H1 (cell line): ENCODE data around the gene ACTN2. TPM values are rescaled to one million over a fixed set of nuclear protein-coding genes. Genes with fewer than 3 reads are reported as not detected.

Experiments used
- CTCF ChIA-PET: fragments of 300-600 bp; sonication (Branson Sonifier 250); formaldehyde crosslinking; loops from one replicate; lab custom pipeline; 2021; ENCODE audit not compliant: partially characterized antibody; lab: Charles Lee
- POLR2A ChIA-PET: fragments of 300-600 bp; sonication (Branson Sonifier 250); formaldehyde crosslinking; loops from one replicate; lab custom pipeline; 2021; ENCODE audit warnings: inconsistent platforms; ENCODE audit not compliant: partially characterized antibody; lab: Charles Lee
- DNase-seq, 2 experiments: peaks; one replicate each; pipeline versions ENCODE4 v3.0.0 to v3.0.0-alpha.2; 2010 to 2022; ENCODE audit warnings: low spot score in 2 of 2, low read depth in 1 of 2, mixed read lengths in 1 of 2
- FAIRE-seq: peaks from 2 replicates; lab custom pipeline; 2011; peaks lifted over from hg19 to GRCh38; lab: Jason Lieb, UNC
- H2AFZ ChIP-seq: 2 replicates; pipeline ENCODE4 v1.8.1; 2012; ENCODE audit warnings: low read length, inconsistent platforms
- H2AK5ac ChIP-seq: 2 replicates; pipeline ENCODE4 v1.6.1; 2013; ENCODE audit warnings: low read depth, low read length
- H2BK120ac ChIP-seq: replicated peaks from 2 replicates; pipeline ENCODE3; 2013; ENCODE audit warnings: low read depth, low read length, inconsistent platforms
- H2BK12ac ChIP-seq: 2 replicates; pipeline ENCODE4 v1.6.1; 2013; ENCODE audit warnings: low read depth, low read length
- H2BK15ac ChIP-seq: 2 replicates; pipeline ENCODE4 v1.6.1; 2013; ENCODE audit warnings: low read length
- H2BK20ac ChIP-seq: 2 replicates; pipeline ENCODE4 v1.6.1; 2013; ENCODE audit warnings: low read length
- H2BK5ac ChIP-seq: 2 replicates; pipeline ENCODE4 v1.6.1; 2013; ENCODE audit warnings: low read depth, low read length
- H3K14ac ChIP-seq: 2 replicates; pipeline ENCODE4 v1.6.1; 2013; ENCODE audit warnings: inconsistent platforms; ENCODE audit not compliant: insufficient read length
- H3K18ac ChIP-seq: 2 replicates; pipeline ENCODE4 v1.6.1; 2013; ENCODE audit warnings: low read length; ENCODE audit errors: extremely low read depth
- H3K23ac ChIP-seq: 2 replicates; pipeline ENCODE4 v1.6.1; 2013; ENCODE audit warnings: inconsistent platforms; ENCODE audit not compliant: insufficient read length
- H3K23me2 ChIP-seq: 2 replicates; pipeline ENCODE4 v1.6.1; 2013; ENCODE audit warnings: low read depth, low read length
- H3K27ac ChIP-seq: 2 replicates; pipeline ENCODE4 v1.6.1; 2011; ENCODE audit warnings: low read depth, low read length, inconsistent platforms
- H3K27me3 ChIP-seq, 4 experiments: replicated peaks in 1 of 4; 1 replicate in 1 of 4; 2 replicates in 3 of 4; pipeline versions ENCODE4 v1.6.1 to v1.8.1; 2011 to 2013; ENCODE audit warnings: low read length in 3 of 4, mild to moderate bottlenecking in 3 of 4, inconsistent platforms in 2 of 4, mixed read lengths in 2 of 4, moderate library complexity in 1 of 4; ENCODE audit not compliant: control insufficient read depth in 3 of 4, insufficient read depth in 3 of 4; ENCODE audit errors: extremely low read depth in 1 of 4
- H3K36me3 ChIP-seq, 4 experiments: 2 replicates each; pipeline versions ENCODE4 v1.6.1 to v1.8.1; 2011 to 2013; ENCODE audit warnings: mild to moderate bottlenecking in 4 of 4, low read length in 3 of 4, moderate library complexity in 2 of 4, control low read depth in 1 of 4, inconsistent platforms in 1 of 4; ENCODE audit not compliant: insufficient read depth in 4 of 4, control insufficient read depth in 2 of 4
- H3K4ac ChIP-seq: replicated peaks from 2 replicates; pipeline ENCODE3; 2013; ENCODE audit warnings: low read length, low read depth, mixed read lengths, inconsistent platforms; ENCODE audit not compliant: insufficient read length
- H3K4me1 ChIP-seq, 4 experiments: replicated peaks in 1 of 4; 1 replicate in 1 of 4; 2 replicates in 3 of 4; pipeline versions ENCODE4 v1.6.1 to v1.8.1; 2011 to 2013; ENCODE audit warnings: low read length in 3 of 4, inconsistent platforms in 2 of 4, mixed read lengths in 1 of 4; ENCODE audit not compliant: insufficient read depth in 4 of 4, control insufficient read depth in 3 of 4
- H3K4me2 ChIP-seq, 2 experiments: 2 replicates each; pipeline versions ENCODE4 v1.6.1 to v1.8.1; 2011 to 2013; ENCODE audit warnings: low read depth in 2 of 2, low read length in 2 of 2, control low read depth in 1 of 2, inconsistent platforms in 1 of 2, mild to moderate bottlenecking in 1 of 2; ENCODE audit not compliant: insufficient read depth in 1 of 2
- H3K4me3 ChIP-seq, 4 experiments: fragments of 200-600, 300-600 bp in 1 of 4; sonication (generic), shearing (Covaris generic), sonication (Bioruptor Twin) in 1 of 4; 2 replicates each; pipeline versions ENCODE4 v1.5.1 to v1.8.1; 2011 to 2016; ENCODE audit warnings: low read length in 4 of 4, low read depth in 3 of 4, control low read depth in 2 of 4, inconsistent platforms in 2 of 4, mild to moderate bottlenecking in 2 of 4, mixed read lengths in 1 of 4, moderate library complexity in 1 of 4; ENCODE audit not compliant: insufficient read depth in 2 of 4; ENCODE audit errors: extremely low read depth in 1 of 4
- H3K56ac ChIP-seq: replicated peaks from 2 replicates; pipeline ENCODE3; 2013; ENCODE audit warnings: low read depth, mild to moderate bottlenecking, mixed read lengths, low read length, inconsistent platforms; ENCODE audit not compliant: insufficient read length
- H3K79me1 ChIP-seq: 2 replicates; pipeline ENCODE4 v1.6.1; 2013; ENCODE audit warnings: low read depth, low read length, control low read depth
- H3K79me2 ChIP-seq, 2 experiments: 2 replicates each; pipeline versions ENCODE4 v1.6.1 to v1.8.1; 2012 to 2013; ENCODE audit warnings: low read length in 2 of 2, mild to moderate bottlenecking in 2 of 2, inconsistent platforms in 1 of 2; ENCODE audit not compliant: insufficient read depth in 2 of 2, control insufficient read depth in 1 of 2
- H3K9ac ChIP-seq, 4 experiments: replicated peaks in 1 of 4; 1 replicate in 1 of 4; 2 replicates in 3 of 4; pipeline versions ENCODE4 v1.6.1 to v1.8.1; 2011 to 2013; ENCODE audit warnings: low read depth in 3 of 4, low read length in 3 of 4, control low read depth in 2 of 4, mild to moderate bottlenecking in 2 of 4, moderate library complexity in 2 of 4, inconsistent platforms in 1 of 4; ENCODE audit errors: extremely low read depth in 1 of 4
- H3K9me3 ChIP-seq, 2 experiments: 2 replicates each; pipeline versions ENCODE4 v1.6.1 to v1.8.1; 2012 to 2013; ENCODE audit warnings: mild to moderate bottlenecking in 2 of 2, moderate library complexity in 2 of 2, control low read depth in 1 of 2, inconsistent platforms in 1 of 2, low read depth in 1 of 2, low read length in 1 of 2, mixed read lengths in 1 of 2; ENCODE audit not compliant: insufficient read depth in 2 of 2
- H4K20me1 ChIP-seq, 2 experiments: replicated peaks in 1 of 2; 2 replicates each; pipeline versions ENCODE3 to v1.8.1; 2011 to 2013; ENCODE audit warnings: inconsistent platforms in 2 of 2, low read length in 2 of 2, mild to moderate bottlenecking in 1 of 2; ENCODE audit not compliant: insufficient read depth in 2 of 2, control insufficient read depth in 1 of 2
- H4K5ac ChIP-seq: 2 replicates; pipeline ENCODE4 v1.6.1; 2013; ENCODE audit warnings: low read length, low read depth, mixed read lengths, inconsistent platforms; ENCODE audit not compliant: insufficient read length
- H4K8ac ChIP-seq: 2 replicates; pipeline ENCODE4 v1.8.0; 2013; ENCODE audit warnings: mild to moderate bottlenecking, moderate library complexity, low read length, inconsistent platforms; ENCODE audit not compliant: insufficient read depth; ENCODE audit errors: extremely low read depth
- H4K91ac ChIP-seq: replicated peaks from 2 replicates; pipeline ENCODE3; 2013; ENCODE audit warnings: low read length, mixed read lengths, inconsistent platforms; ENCODE audit not compliant: insufficient read length
- CBX8 ChIP-seq: fragments of 300-800, 300-1000 bp; sonication (generic); IDR thresholded peaks from 2 replicates; pipeline ENCODE4 v1.7.1; 2016; ENCODE audit warnings: low read depth, low read length, borderline replicate concordance
- EZH2 ChIP-seq: fragments of 200-600 bp; sonication (generic); IDR thresholded peaks from 2 replicates; pipeline ENCODE4 v1.7.1; 2012; ENCODE audit warnings: low read depth, mild to moderate bottlenecking, moderate library complexity, low read length, inconsistent platforms; ENCODE audit not compliant: severe bottlenecking
- FOSL1 ChIP-seq: IDR thresholded peaks from 2 replicates; pipeline ENCODE4 v1.6.1; 2011; ENCODE audit warnings: mild to moderate bottlenecking, low read depth, low read length, moderate library complexity; ENCODE audit not compliant: insufficient read depth
- HDAC2 ChIP-seq, 2 experiments: fragments of 300-600 bp in 1 of 2; sonication (generic) in 1 of 2; IDR thresholded peaks; 2 replicates each; pipeline ENCODE4 v1.6.1; 2011 to 2012; ENCODE audit warnings: low read depth in 2 of 2, low read length in 2 of 2, mild to moderate bottlenecking in 2 of 2, moderate library complexity in 2 of 2, borderline replicate concordance in 1 of 2, inconsistent platforms in 1 of 2
- JUN ChIP-seq: IDR thresholded peaks from 2 replicates; pipeline ENCODE4 v1.6.1; 2011; ENCODE audit warnings: low read depth, mild to moderate bottlenecking, improper control_type of control experiment, low read length
- KDM5A ChIP-seq: fragments of 200-600 bp; IDR thresholded peaks from 2 replicates; pipeline ENCODE4 v1.7.1; 2012; ENCODE audit warnings: mild to moderate bottlenecking, low read length, inconsistent platforms, mixed read lengths
- MAX ChIP-seq: IDR thresholded peaks from 2 replicates; pipeline ENCODE4 v1.6.1; 2012; ENCODE audit warnings: inconsistent platforms
- RAD21 ChIP-seq, 2 experiments: IDR thresholded peaks in 1 of 2; conservative IDR thresholded peaks in 1 of 2; 2 replicates each; pipeline ENCODE4 v1.6.1; 2011; ENCODE audit warnings: low read depth in 2 of 2, low read length in 2 of 2, improper control_type of control experiment in 1 of 2, inconsistent platforms in 1 of 2, mild to moderate bottlenecking in 1 of 2, moderate library complexity in 1 of 2
- RFX5 ChIP-seq: IDR thresholded peaks from 2 replicates; pipeline ENCODE4 v1.6.1; 2011; ENCODE audit warnings: low read depth, low read length, improper control_type of control experiment, borderline replicate concordance
- SAP30 ChIP-seq: fragments of 300-600 bp; sonication (generic); IDR thresholded peaks from 2 replicates; pipeline ENCODE4 v1.7.1; 2012; ENCODE audit warnings: low read length, moderate library complexity, mild to moderate bottlenecking, inconsistent platforms; ENCODE audit not compliant: insufficient read depth, insufficient replicate concordance
- SP4 ChIP-seq: IDR thresholded peaks from 2 replicates; pipeline ENCODE4 v1.6.1; 2012; ENCODE audit warnings: low read length, inconsistent platforms
- SRF ChIP-seq: IDR thresholded peaks from 2 replicates; pipeline ENCODE4 v1.6.1; 2011; ENCODE audit warnings: mild to moderate bottlenecking, low read depth, low read length, moderate library complexity
- TBP ChIP-seq: IDR thresholded peaks from 2 replicates; pipeline ENCODE4 v1.6.1; 2011; ENCODE audit warnings: low read depth, low read length, improper control_type of control experiment
- YY1 ChIP-seq: IDR thresholded peaks from 2 replicates; pipeline ENCODE4 v1.6.1; 2011; ENCODE audit warnings: low read depth, mild to moderate bottlenecking, low read length
- polyA plus RNA-seq, 7 experiments: library from polyadenylated mRNA; depleted of rRNA in 3 of 7; stranded (reverse) in 5 of 7; unstranded in 2 of 7; fragments of >200 nt in 5 of 7; fragments of 200-250 nt in 2 of 7; gene quantifications; 1 replicate in 5 of 7; 2 replicates in 1 of 7; 4 replicates in 1 of 7; pipeline versions ENCODE4 v1.2.1 to v1.2.3, GENCODE V29; 2011 to 2013; ENCODE audit warnings: missing spikeins in 2 of 7, mixed read lengths in 2 of 7
- total RNA-seq: library from RNA; stranded (reverse); fragmentation: NEBNext Ultra II Directional; extraction: Animal tissue kit (Norgen Biotek cat#: 25700); gene quantifications from 2 replicates; pipeline ENCODE4 v1.2.1, GENCODE V29; 2021

The ACTN2 gene
- total and polyA plus RNA-seq, 2 of the 8 experiments (the other 6 are each of a cell fraction or from before 2014, with no cell fraction given): 1.9 to 4.1 TPM

- Histone ChIP-seq H3K36me3 (no peaks in the 10 kb centered on the region; a peak in 1 of 8 replicates), H3K18ac (no peak overlapping the region), H4K20me1 (peaks cover 2 to 4% of the 10 kb centered on the region in 2 experiments), H3K9ac (no peak overlapping the region), H3K9me3 (no peaks in the 10 kb centered on the region), H2BK120ac (no peak overlapping the region), H3K4me2 (no peak overlapping the region), H3K23me2 (peaks cover 7% of the 10 kb centered on the region; the same call in 1 of the 2 replicates), H2BK20ac (no peak overlapping the region), H4K8ac (no peak overlapping the region), H2BK5ac (no peak overlapping the region), H3K27me3 (no peaks in the 10 kb centered on the region), H3K56ac (no peak overlapping the region), H4K5ac (no peak overlapping the region), H3K4me3 (no peak overlapping the region), H2AFZ (no peak overlapping the region), H3K4me1 (no peaks in the 10 kb centered on the region; a peak in 1 of 7 replicates), H3K14ac (no peak overlapping the region), H2BK12ac (no peak overlapping the region), H2BK15ac (no peak overlapping the region), H3K23ac (no peak overlapping the region), H3K4ac (no peak overlapping the region), H3K27ac (no peak overlapping the region), H2AK5ac (no peak overlapping the region), H4K91ac (no peak overlapping the region), H3K79me1 (peaks cover 3% of the 10 kb centered on the region; the same call in 1 of the 2 replicates), H3K79me2 (peaks cover 0 to 33% of the 10 kb centered on the region in 2 experiments; a peak in 2 of 4 replicates)
- DNase-seq (no peak), FAIRE-seq (no peak)
- ChIA-PET CTCF (interaction anchor here (1.2 to 2.5 kb wide), 2 partner anchors 41 to 191 kb away, joined by 4 to 14 read pairs; no protein-coding TSS in a partner anchor), POLR2A (no interaction called here)
- no peak for TF ChIP-seq TBP
- no peak for TF ChIP-seq FOSL1
- TF ChIP-seq HDAC2 (IDR thresholded peaks at IDR 0.05; ENCODE audit: borderline replicate concordance in 1 of 2, low read depth in 2 of 2, low read length in 2 of 2): no peak
- TF ChIP-seq SRF: no peak
- TF ChIP-seq SAP30: no peak
- TF ChIP-seq KDM5A: no peak
- TF ChIP-seq MAX: no peak
- no peak for TF ChIP-seq SP4
- TF ChIP-seq EZH2: no peak
- no peak for TF ChIP-seq JUN
- no peak for TF ChIP-seq RAD21 (IDR thresholded peaks at IDR 0.05 in 1 of 2, conservative IDR thresholded peaks at IDR 0.05 in 1 of 2; ENCODE audit: low read depth in 2 of 2, low read length in 2 of 2)
- TF ChIP-seq RFX5: no peak
- TF ChIP-seq YY1: no peak
- no peak for TF ChIP-seq CBX8
Observed at GRCh38 chr1:236800623-236801022, 114.3 kb downstream of the ACTN2 start.
